Measurements from ENCODE around the gene KLF11. TPM values are rescaled to one million over a fixed set of nuclear protein-coding genes. Genes with fewer than 3 reads are reported as not detected.

The KLF11 gene
- total RNA-seq, 1 donor from 2014 or later = 7.3 TPM

GRCh38 chr2:10062931-10063365 lies 19.6 kb downstream of the KLF11 start:
- no peak for DNase-seq (ENCODE audit: low read depth in 2 of 2)

GRCh38 chr2:10063566-10063965 lies 20.2 kb downstream of the KLF11 start:
- DNase-seq (ENCODE audit: low read depth in 2 of 2) = no peak

- DNase-seq (ENCODE audit: low read depth in 2 of 2) = no peak
These were observed 21.8 kb downstream of the KLF11 start for GRCh38 chr2:10064932-10065772.

GRCh38 chr2:10065773-10066055 lies 22.4 kb downstream of the KLF11 start:
- DNase-seq (ENCODE audit: low read depth in 2 of 2) = no peak

GRCh38 chr2:10067330-10067729 lies 24.0 kb downstream of the KLF11 start:
- DNase-seq (ENCODE audit: low read depth in 2 of 2) = no peak

- no peak for DNase-seq (ENCODE audit: low read depth in 2 of 2)
These were observed 24.5 kb downstream of the KLF11 start for GRCh38 chr2:10067881-10068280.

GRCh38 chr2:10071176-10071575 lies 27.8 kb downstream of the KLF11 start:
- DNase-seq (ENCODE audit: low read depth in 2 of 2) = no peak

GRCh38 chr2:10071595-10071994 lies 28.2 kb downstream of the KLF11 start:
- DNase-seq (ENCODE audit: low read depth in 2 of 2) = no peak

GRCh38 chr2:10072656-10073480 lies 29.5 kb downstream of the KLF11 start:
- DNase-seq (ENCODE audit: low read depth in 2 of 2) = peak; percentile 85 to 90

- DNase-seq (ENCODE audit: low read depth in 2 of 2) = no peak
These were observed 30.4 kb downstream of the KLF11 start for GRCh38 chr2:10073706-10074105.

- DNase-seq (ENCODE audit: low read depth in 2 of 2) = no peak
These were observed 31.8 kb downstream of the KLF11 start for GRCh38 chr2:10075101-10075500.

- DNase-seq (ENCODE audit: low read depth in 2 of 2) = no peak
These were observed 32.3 kb downstream of the KLF11 start for GRCh38 chr2:10075571-10076209.

- DNase-seq (ENCODE audit: low read depth in 2 of 2) = no peak
These were observed 33.2 kb downstream of the KLF11 start for GRCh38 chr2:10076511-10076910.

GRCh38 chr2:10076988-10077527 lies 33.7 kb downstream of the KLF11 start:
- no peak for DNase-seq (ENCODE audit: low read depth in 2 of 2)

- DNase-seq (ENCODE audit: low read depth in 2 of 2) = no peak
These were observed 34.7 kb downstream of the KLF11 start for GRCh38 chr2:10078001-10078400.

GRCh38 chr2:10078704-10079265 lies 35.4 kb downstream of the KLF11 start:
- no peak for DNase-seq (ENCODE audit: low read depth in 2 of 2)

- DNase-seq (ENCODE audit: low read depth in 2 of 2) = no peak
These were observed 36.0 kb downstream of the KLF11 start for GRCh38 chr2:10079266-10079869.

GRCh38 chr2:10079870-10080535 lies 36.7 kb downstream of the KLF11 start, which contains the start of gene CYS1:
Gene CYS1, minus strand, starts transcription at chr2:10080411. Its CDS starts 188 bp downstream, at chr2:10080223.
- no peak for DNase-seq (ENCODE audit: low read depth in 2 of 2)

GRCh38 chr2:10080536-10081304 lies 37.4 kb downstream of the KLF11 start:
- no peak for DNase-seq (ENCODE audit: low read depth in 2 of 2)

- no peak for DNase-seq (ENCODE audit: low read depth in 2 of 2)
These were observed 39.7 kb downstream of the KLF11 start for GRCh38 chr2:10083046-10083445.

Data from lung microvascular endothelial cell (primary cell).